ENCODE data around the gene MMAB. TPM values are rescaled to one million over a fixed set of nuclear protein-coding genes. Genes with fewer than 3 reads are reported as not detected.

The MMAB gene
- total and polyA plus RNA-seq, 2 experiments from 2014 or later: 89.4 to 174 TPM

- Histone ChIP-seq H3K4me3 (no peak overlapping the region), H3K4me1 (ENCODE audit: low read depth) (peaks cover 12% of the 10 kb centered on the region), H3K27ac (peak overlapping the region; percentile 80), H3K36me3 (peaks cover 6% of the 10 kb centered on the region), H3K9me3 (ENCODE audit: low read depth) (no peaks in the 10 kb centered on the region), H3K27me3 (no peaks in the 10 kb centered on the region)
- TF ChIP-seq CTCF (IDR thresholded peaks at IDR 0.05; ENCODE audit: low read depth, low read length): no peak
- no peak for DNase-seq (ENCODE audit: low read depth in 1 of 2, low spot score in 1 of 2)
Observed at GRCh38 chr12:109592195-109592904, 19.0 kb upstream of the MMAB start.

- no peak for TF ChIP-seq CTCF (IDR thresholded peaks at IDR 0.05; ENCODE audit: low read depth, low read length)
- Histone ChIP-seq H3K4me1 (ENCODE audit: low read depth) (peaks cover 12% of the 10 kb centered on the region), H3K27ac (peak overlapping the region; percentile 66), H3K27me3 (no peaks in the 10 kb centered on the region), H3K9me3 (ENCODE audit: low read depth) (no peaks in the 10 kb centered on the region), H3K36me3 (peaks cover 11% of the 10 kb centered on the region), H3K4me3 (no peak overlapping the region)
- DNase-seq (ENCODE audit: low read depth in 1 of 2, low spot score in 1 of 2): no peak
Observed at GRCh38 chr12:109591041-109591440, 17.7 kb upstream of the MMAB start.

DNA sequence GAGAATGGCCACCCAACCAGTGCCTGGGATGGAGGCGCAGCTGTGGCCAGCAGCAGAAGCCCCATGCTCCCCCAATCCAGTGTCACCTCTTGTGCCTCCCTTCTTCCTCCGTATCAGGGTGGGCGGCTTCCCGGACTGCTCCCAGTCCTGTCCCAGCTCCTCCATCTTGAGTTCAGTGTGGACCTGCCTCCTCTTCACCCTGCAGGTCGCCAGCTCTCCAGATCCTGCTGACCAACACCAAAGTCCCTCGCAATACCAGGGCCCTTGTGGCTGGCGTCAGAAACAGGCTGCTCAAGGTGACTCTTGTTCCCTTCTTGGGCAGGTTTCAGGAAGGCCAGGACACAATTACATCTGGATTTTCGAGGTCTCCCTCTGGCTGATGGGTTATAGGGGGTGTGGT lies 17.3 kb upstream of the MMAB start:
- Histone ChIP-seq H3K4me1 (ENCODE audit: low read depth) (peaks cover 12% of the 10 kb centered on the region), H3K4me3 (no peak overlapping the region), H3K36me3 (peaks cover 11% of the 10 kb centered on the region), H3K9me3 (ENCODE audit: low read depth) (no peaks in the 10 kb centered on the region), H3K27me3 (no peaks in the 10 kb centered on the region), H3K27ac (peak overlapping the region; percentile 66)
- no peak for TF ChIP-seq CTCF (IDR thresholded peaks at IDR 0.05; ENCODE audit: low read depth, low read length)
- no peak for DNase-seq (ENCODE audit: low read depth in 1 of 2, low spot score in 1 of 2)

GRCh38 chr12:109589691-109590245 lies 16.5 kb upstream of the MMAB start:
- H3K27me3 ChIP-seq: no peaks in the 10 kb centered on the region
- peaks cover 9% of the 10 kb centered on the region for H3K36me3 ChIP-seq
- H3K27ac ChIP-seq: peak overlapping the region; percentile 28
- TF ChIP-seq CTCF (IDR thresholded peaks at IDR 0.05; ENCODE audit: low read depth, low read length): no peak
- H3K9me3 ChIP-seq (ENCODE audit: low read depth): no peaks in the 10 kb centered on the region
- H3K4me1 ChIP-seq (ENCODE audit: low read depth): peaks cover 12% of the 10 kb centered on the region
- DNase-seq (ENCODE audit: low read depth in 1 of 2, low spot score in 1 of 2): no peak
- no peak overlapping the region for H3K4me3 ChIP-seq

DNA sequence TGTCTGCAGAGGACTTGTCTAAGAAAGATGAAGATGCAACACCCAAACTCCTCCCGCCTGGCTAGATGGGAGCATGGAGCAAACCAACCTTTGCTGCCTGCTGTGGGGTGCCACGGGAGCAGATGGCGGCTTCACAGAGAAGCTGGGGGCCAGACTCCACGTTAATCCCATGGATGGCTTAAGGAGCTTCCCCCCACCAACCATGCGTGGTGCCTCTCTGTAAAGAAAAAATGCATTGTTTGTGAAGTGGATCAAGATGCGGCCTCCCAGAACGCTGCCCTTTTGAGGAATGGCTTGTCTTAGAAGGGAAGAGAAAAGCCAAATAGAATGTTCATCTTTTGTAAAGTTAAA lies 15.9 kb upstream of the MMAB start:
- no peak for TF ChIP-seq CTCF (IDR thresholded peaks at IDR 0.05; ENCODE audit: low read depth, low read length)
- no peak overlapping the region for H3K4me3 ChIP-seq
- no peak overlapping the region for H3K27ac ChIP-seq
- peaks cover 9% of the 10 kb centered on the region for H3K36me3 ChIP-seq
- no peak for DNase-seq (ENCODE audit: low read depth in 1 of 2, low spot score in 1 of 2)
- H3K4me1 ChIP-seq (ENCODE audit: low read depth): peaks cover 12% of the 10 kb centered on the region
- H3K27me3 ChIP-seq: no peaks in the 10 kb centered on the region
- no peaks in the 10 kb centered on the region for H3K9me3 ChIP-seq (ENCODE audit: low read depth)
